Endothelial cell of hepatic sinusoid (primary cell): ENCODE measurements around the gene TMPRSS4.

Experiments
- in situ Hi-C: cut with HindIII; loops from 2 replicates; pipeline ENCODE4 v1.10.0; 2017; ENCODE audit warnings: low sequenced_read_pairs

Gene TMPRSS4

DNA sequence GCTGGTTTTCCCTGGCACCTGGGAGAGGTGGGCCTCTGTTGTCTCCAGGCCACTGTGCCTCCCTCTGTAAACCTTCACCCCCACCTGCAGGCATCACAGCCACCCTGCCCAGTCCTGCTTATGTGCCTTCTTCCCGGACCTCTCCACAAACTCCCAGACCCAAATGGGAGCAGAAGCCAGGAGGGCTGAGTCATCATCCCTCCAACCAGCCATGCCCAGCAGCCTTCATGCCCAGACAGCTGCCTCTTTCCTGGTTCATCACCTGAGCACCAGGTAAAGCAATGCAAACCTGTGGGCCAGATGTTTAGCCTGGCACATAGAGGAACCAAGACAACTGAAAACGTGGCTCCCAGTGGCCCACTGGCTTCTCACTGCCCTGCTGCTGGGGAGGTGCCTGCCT, 2.1 kb upstream of the TMPRSS4 start:
- in situ Hi-C loops, result no loop called here

DNA sequence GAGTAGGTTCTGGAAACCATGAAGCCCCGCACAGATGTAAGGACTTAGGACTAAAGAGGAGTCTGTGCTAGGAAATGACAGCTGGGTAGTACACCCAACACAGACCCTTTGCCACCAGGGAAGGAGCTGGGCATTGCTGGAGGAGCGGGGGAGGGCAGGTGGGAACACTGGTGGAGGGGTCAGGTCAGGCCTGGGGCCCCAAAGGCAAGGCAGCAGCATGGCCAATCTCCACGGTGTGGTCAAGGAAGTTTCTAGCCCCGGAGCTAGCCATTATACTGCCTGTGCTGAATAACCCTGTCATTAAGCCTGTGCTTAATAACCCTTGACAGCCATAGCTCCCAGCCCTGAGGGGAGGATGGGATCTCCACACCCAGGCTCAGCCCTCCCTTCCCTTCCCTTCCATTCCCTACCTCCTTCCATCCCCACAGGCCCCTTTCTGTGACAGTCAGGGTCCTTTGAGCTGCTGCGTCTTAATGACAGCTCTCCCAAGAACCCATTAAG, 2.1 kb downstream of the TMPRSS4 start:
- in situ Hi-C loops, result no loop called here

DNA sequence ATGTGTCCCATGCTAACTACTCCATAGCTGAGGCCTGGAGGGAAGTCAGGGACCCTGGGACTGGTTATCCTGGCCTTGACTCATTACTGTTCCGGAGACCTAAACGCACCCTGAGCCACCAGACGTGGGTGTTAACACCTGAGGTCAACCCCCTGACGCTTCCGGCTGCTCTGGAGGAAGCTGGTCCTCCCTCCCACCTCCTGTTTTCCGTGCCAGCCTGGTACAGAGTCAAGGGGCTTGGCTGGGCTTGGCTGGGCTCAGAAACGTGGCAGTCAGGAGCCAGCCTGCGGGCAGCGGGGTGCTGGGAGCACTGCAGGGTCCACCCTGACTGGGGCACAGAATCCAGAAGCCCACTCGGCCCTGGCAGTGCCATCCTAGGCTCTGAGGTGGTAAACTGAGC, 2.6 kb downstream of the TMPRSS4 start:
- in situ Hi-C loops, result no loop called here

DNA sequence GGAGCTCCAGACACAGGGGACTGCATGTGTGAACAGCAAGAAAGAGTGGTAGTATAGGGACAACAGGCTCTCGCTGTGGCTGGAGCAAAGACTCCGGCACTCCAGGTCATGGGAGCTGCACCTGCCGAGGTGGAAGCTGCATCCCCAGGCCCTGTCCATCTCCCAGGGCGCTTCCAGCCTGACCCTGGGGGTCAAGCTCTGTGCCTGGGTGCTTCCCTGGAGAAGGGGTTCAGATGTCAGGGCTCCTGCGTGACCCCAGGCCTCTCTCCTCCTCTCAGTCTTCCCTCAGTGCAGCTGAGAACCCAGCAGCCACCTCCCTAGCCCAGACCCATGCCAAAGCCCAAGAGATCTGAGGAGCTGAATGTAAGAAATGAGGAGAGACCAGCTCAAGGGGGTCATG, 3.4 kb downstream of the TMPRSS4 start:
- in situ Hi-C loops, result no loop called here

DNA sequence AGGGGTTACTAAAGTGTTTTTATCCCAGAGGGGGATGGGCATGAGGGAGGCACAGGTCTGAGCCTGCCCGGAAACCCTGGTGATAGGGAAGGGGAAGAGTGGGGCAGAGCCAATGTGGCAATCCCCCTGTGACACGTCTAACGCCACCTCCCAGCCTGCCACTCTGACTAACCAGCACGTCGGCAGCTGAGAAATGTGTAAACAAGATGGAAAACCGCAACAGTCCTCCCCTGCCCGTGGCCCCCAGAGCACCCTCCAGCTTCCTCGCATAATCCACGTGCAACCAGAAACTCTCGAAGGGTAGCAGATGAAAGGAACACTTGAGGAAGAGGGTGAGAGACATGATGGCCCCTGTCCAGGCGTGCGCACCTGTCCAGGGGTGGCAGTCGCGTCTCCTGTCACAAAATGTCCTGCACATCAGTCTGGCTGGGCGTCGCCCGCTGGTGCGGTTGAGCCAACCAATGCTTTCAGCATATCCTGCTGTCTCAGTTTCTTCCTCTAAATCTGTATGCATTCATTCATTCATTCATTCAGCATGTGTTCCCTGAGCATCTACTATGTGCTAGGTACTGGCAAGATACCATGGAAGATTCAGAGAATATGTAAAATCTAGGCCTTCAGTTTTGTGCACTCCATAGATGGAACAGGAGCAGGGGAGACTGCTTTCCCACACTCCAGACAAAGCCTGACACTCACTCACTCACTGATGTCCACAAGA, 4.5 kb downstream of the TMPRSS4 start:
- in situ Hi-C loops, result no loop called here

DNA sequence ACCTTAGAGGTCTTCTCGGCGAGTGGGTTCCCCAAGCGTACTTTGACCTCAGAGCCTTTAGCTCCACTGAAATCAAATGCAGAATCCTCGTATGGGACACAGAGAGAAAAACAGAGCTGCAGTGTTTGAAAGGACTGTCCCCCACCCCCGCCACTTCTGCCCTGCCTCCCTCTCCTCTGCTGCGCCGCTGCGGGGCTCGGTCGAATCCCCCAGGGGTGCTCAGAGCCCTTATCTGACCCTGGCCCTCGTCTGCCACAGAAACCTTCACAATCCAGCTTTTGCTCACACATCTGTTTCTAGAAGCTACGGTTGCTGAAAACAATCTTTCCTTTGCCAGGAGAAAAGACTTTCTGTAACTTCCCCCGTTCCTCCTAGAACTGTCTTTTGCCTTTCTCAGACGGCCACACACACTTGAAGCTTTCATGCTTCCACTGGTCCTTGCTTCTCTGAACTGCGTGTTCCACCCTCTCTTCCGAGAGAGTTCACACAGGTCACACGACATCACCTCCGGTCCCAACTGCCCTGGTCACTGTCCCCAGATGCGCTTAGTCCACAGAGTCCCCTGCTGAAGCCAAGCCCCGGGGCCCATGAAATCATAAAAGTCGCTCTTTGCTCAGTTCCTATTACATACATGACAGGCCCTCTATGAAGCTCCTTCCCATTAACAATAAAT, 6.1 kb downstream of the TMPRSS4 start:
- in situ Hi-C loops, result no loop called here

DNA sequence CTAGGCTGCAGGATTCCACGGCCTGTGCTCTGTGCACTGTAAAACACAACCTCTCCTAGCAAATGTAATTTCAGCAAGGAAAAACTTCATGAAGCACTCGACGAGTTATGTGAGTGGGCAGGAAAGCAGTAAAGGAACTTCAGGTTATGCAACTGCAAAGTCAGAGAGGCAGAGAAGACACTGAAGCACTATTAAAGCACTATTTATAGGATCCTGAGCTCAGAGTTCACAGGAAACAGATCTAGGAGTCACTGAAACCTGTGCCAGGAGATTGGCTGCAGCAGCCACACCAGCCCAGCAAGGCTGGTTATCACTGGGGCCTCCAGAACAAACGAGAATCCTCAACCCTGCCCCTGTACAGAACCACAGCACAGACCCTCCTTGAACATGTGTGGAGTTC, 7.4 kb downstream of the TMPRSS4 start:
- in situ Hi-C loops, result no loop called here

DNA sequence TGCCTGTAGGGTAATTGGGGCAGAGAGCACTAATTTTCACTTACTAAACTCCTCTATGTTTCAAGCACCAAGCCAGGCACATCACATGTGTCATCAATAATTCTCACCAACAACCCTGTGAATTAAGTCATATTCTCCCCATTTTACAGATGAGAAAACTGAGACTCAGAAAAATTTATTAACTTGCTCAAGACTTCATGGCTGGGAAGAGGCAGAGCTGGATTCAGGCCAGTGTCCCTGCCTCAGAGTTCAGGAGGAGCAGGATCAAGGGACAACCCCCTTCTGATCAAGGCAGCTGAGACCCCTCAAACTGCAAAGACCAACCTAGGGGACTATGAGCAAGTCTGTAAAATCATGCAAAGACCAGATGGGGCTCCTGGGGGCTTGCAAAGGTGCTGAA, 7.8 kb downstream of the TMPRSS4 start:
- in situ Hi-C loops, result no loop called here

DNA sequence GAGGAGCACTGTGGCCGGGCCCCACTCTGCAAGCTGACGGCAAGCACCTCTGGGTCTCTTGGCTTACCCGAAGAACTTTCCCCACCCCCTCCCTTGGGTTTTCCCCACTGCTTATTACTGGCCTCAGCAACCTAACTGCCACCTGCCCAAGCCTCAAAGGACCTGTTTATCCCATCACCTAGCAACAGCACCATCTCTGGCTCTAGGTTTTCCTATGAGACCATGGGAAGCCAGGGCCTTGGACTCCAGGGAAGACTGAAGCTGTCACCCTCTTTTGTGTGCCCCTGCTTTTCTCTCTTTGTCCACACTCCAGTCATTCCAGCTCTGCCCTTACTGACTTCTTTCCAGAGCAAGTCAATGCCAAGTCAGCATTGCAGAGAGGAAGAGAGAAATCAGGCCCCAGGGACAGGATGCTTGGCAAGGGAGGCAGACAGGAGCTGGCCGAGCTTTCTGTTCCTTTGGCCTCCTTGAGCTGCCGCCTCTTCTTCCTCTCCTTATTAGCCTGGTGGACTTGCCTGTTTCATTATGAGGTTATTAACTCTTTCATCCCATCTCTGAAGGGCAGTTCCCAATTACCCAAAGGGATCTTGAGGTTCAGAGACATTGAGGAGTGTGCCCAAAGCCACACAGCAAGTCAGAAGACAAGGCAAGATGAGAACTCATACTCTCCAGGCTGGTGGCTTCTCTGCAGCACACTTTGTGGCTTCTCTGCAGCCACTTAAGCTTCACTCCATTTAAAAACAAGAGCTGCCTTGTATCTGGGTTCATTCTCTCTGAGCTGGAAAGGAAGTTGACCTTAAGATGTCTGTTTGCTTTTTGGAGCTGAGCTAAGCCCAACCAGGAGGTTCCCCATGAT, 10.3 kb downstream of the TMPRSS4 start, which contains the start of gene SMIM35:
Gene SMIM35 (minus strand): TSS at position 51 of the 856 bp plus-strand sequence. CDS start 206 bp downstream, outside the sequence.
- in situ Hi-C loops, result no loop called here

DNA sequence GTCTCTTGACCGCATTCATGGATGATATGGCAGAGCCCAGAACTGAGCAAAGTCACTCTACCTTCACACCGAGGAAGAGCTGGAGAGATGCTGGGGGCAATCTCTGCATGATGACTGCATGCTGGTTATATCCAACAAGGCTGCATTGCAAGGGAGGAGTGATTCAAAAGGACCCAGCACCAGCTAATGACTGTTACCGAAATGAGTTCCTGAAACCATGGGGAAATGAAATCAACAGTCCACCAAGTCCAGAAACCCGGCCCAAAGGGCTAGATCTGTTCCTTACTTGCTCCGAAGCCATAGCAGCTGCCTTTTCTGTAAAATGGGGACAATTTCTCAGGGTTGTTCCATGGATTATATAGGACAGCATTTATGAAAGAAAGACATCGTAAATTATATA, 11.1 kb downstream of the TMPRSS4 start:
- in situ Hi-C loops, result no loop called here

DNA sequence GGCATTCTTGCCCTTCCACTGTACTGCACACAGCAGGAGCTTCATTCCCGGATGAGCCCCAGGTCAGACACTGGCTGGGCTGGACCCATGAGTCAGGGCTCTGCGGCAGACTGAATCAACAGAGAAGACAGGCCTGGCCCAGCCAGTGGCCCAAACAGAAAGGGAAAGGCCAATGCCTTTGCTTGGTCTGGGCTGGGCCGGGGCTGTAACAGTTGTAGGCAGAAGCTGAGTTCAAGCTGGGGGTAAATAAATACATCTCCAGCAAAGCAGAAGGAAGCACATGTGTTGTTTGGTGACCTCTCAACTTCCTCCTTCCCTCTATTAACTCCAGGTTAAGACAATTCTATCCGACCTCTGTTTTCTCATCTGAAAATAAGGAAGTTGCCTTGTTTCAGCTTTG, 11.7 kb downstream of the TMPRSS4 start:
- in situ Hi-C loops, result no loop called here

DNA sequence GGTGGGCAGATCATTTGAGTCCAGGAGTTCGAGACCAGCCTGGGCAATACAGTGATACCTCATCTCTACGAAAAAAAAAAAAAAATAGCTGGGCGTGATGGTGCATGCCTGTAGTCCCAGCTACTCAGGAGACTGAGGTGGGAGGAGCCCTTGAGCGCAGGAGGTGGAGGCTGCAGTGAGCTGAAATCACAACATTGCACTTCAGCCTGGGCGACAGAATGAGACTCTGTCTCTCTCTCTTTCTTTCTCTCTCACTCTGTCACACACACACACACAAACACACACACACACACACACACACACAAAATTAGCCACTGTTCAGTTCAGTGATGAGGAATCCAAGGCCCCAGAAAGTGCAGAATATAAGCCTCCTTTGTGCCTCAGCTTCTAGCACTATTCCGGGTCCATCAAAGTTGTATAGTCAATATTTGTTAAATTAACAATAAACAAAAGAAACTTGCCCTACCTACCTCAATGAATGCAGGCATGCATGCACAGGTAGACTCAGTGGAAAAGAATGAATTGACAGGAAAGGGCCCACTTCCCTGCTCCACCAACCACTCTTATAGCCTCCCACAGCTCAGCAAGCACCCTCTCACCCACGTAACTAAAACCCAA, 13.8 kb downstream of the TMPRSS4 start:
- in situ Hi-C loops, result no loop called here

DNA sequence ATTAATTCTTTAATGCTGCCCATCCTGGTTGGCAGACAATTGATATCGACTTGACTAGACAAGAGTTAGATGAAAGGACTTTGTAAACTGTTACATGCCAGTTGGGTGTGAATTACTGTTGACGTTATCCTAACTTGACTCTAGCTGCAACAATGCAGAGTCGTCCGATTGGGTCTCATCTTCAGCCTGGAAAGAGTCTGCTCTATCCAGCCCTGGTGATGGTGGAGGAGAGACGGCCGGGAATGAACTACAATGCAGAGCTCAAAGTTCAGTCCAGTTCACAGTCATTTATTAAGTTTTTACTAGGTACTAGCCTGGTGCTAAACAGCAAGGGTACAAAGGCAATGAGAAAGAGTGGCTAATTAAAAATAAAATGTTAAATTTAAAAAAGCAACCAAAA, 14.8 kb downstream of the TMPRSS4 start:
- in situ Hi-C loops, result no loop called here

DNA sequence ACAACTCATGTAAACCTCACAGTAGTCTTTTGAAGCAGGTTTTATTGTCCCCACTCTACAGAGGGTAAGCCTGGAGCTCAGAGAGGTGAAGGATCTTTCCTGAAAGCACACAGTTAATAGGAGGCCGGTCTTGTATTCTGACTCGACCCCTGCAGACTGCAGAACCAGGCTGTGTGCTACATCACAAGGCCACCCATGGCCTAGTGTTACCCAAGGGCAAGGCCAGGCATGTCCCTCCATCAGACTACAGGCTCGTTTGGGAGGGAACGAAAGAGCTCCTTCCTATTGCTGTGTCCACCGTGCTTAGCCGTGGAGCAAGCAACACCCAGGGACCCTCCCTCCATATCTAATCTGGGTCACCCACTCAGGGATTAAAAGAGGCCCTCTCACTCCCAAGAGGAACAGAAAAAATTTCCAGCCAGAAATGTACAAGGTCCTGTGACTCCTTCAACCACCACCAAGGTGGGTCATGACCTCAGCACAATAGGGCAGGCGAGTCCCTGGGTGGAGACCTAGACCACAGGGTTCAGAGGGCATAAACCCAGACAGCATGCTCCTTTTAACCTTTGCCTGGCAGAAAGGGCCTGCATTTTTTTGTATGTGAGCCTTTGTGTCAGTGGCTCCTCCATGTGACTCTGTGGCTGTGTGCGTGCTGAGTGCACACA, 16.2 kb downstream of the TMPRSS4 start:
- in situ Hi-C loops, result no loop called here

DNA sequence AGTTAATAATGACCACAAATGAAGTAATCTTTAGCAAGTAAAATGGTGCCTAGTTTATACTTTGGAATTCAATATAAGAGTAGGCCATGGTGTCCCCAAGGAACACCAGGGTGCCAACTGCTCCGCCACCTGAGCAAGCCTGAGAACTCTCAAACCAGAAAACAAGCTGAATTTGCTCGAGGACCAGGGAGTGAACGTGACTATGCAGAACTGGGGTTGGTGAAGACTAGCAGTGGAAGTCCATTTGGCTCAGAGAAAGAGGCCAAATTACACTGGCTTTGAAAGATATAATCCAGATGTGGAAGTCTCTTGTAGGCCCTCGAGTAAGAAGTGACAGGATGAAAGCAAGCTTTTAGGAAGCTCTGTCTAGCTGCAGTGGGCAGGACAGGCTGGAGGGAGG, 18.6 kb downstream of the TMPRSS4 start:
- in situ Hi-C loops, result no loop called here

DNA sequence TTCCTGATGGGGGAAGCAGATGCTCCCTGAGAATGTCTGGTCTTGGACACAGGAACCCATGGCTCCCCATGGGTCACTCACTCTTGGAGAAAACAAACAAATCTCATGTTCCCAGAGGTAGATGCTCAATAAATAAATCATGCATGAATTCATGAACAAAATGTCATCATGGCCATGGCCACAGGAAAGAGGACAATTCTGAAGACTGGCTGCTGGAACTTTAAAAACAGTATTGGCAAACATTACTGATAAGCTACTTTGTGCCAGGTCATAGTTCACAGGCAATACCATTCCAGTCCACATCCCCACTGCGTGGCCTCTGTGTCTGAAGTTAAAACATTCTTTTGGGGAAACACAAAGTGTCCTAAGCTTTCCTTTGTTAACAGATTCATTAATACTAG, 19.1 kb downstream of the TMPRSS4 start:
- in situ Hi-C loops, result no loop called here

DNA sequence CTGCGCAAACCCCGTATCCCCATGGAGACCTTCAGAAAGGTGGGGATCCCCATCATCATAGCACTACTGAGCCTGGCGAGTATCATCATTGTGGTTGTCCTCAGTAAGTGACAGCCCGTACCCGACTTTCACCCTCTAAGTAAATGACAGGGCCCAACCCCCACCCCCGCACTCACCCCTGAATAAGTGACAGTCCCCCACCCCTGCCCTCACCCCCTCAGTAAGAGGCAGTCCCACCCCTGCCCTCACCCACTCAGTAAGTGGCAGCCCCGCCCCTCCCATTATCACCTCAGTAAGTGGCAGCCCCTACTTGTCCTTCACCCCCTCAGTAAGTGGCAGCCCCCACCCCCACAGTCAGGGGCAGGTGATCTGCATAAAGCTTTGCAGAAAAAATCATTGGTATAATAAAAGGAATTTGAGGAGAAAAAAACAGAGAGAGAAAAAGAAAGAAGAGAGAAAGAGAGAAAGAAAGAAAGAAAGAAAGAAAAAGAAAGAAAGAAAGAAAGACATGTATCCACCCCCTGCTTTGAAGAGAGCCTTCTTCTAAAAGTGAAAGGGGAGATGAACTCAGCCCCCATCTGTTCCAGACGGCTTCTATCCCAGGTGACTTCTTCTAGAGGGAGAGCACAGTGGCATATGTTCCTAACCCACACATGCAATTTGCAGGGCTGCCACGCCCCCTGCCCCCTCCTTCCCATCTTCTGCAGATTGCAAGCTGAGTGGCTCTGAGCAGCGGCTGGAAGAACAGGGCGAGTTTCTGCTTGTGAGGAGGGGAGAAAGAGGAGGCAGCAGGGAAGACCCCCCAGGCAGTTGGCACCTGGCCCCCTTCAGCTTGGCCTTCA, 22.3 kb downstream of the TMPRSS4 start:
- in situ Hi-C loops, result no loop called here

DNA sequence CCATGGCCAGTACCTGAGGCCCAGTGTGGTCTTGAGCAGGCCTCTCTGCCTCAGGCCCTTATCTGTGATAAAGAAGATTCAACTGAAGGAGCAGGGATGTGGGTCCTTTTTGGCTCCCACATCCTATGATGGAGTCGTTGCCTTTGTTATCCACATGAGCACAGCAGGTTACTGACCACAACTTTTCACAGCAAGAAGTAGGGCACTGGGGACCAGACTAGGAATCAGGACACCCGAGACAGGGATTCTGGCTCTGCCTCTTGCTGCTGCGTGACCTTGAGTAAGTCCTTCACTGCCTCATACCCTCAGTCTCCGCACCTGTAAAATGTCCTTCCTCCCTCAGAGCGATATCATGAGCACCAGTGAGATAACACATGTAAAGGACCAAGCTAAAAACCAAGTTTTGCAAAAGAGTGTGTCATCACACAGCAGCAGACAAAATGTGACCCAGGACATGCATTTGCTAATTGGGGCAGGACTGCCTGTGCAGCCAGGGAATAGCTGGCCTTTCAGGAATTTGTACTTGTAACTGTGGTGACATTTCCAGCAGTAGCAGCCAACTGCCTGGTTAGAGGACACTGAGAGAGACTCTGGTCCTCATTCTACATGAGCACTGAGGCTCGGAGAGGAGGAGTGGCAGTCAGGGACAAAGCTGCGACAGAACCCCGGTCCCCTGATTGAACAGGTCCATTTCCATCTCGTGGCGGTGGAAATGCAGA, 23.1 kb downstream of the TMPRSS4 start:
- in situ Hi-C loops, result no loop called here

DNA sequence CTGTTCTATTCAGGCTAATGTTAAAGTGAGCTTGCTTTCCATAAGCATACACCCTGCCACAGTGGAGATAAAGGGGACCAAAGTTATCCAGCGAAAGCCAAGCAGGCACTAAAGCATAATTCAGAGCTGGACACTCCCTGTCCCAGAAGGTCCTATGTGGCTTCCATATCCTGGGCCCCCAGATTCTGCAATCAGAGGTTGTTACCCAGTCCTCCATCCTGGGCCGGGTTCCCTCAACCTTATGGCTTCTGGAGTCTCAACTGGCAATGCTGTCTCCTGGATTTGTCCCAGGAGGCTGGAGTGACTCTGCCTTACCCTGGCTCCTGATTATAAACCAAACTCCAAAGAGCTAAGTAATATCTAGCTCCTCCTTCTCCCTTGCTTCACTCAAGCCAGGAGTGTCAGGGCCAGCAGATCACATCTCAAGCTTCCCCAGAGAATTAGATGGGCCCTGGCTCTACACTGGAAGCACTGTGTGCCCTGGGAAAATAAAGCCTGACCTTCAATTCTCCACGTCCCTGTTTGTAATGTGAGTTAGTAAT, 23.9 kb downstream of the TMPRSS4 start:
- in situ Hi-C loops, result no loop called here
